Measurements from ENCODE around the gene RAB44. TPM values are rescaled to one million over a fixed set of nuclear protein-coding genes. Genes with fewer than 3 reads are reported as not detected.

The RAB44 gene
- total and polyA plus RNA-seq, 2 experiments from 2014 or later: not detected

- no peaks in the 10 kb centered on the region for H3K36me3 ChIP-seq (replicated peaks; ENCODE audit: insufficient read depth, low read depth)
- H2AFZ ChIP-seq: no peak overlapping the region
- H3K27ac ChIP-seq: no peak overlapping the region
- TF ChIP-seq CTCF (IDR thresholded peaks at IDR 0.05; ENCODE audit: poor library complexity) (no peak), EZH2phosphoT487 (IDR thresholded peaks at IDR 0.05; ENCODE audit: low read depth, severe bottlenecking, unreplicated experiment) (no peak), EZH2 (IDR thresholded peaks at IDR 0.05; ENCODE audit: borderline replicate concordance) (no peak)
- no peaks in the 10 kb centered on the region for H3K79me2 ChIP-seq
- H3K27me3 ChIP-seq: no peaks in the 10 kb centered on the region
- no peaks in the 10 kb centered on the region for H4K20me1 ChIP-seq (ENCODE audit: insufficient read depth, poor library complexity, severe bottlenecking)
- no peaks in the 10 kb centered on the region for H3K9me2 ChIP-seq (replicated peaks; ENCODE audit: insufficient read depth)
- H3K4me3 ChIP-seq: no peak overlapping the region
- WGBS (ENCODE audit: low lambda C conversion rate, missing lambda C conversion rate): 88% methylated on average over 12 of the region's 12 CpGs
- no peaks in the 10 kb centered on the region for H3K9me3 ChIP-seq (ENCODE audit: low read depth)
- no peak for DNase-seq (ENCODE audit: low spot score)
- no peak overlapping the region for H3K4me2 ChIP-seq
- peaks cover 4% of the 10 kb centered on the region for H3K4me1 ChIP-seq (ENCODE audit: insufficient read depth)
Observed at GRCh38 chr6:36731622-36732310, 34.1 kb downstream of the RAB44 start.

DNA sequence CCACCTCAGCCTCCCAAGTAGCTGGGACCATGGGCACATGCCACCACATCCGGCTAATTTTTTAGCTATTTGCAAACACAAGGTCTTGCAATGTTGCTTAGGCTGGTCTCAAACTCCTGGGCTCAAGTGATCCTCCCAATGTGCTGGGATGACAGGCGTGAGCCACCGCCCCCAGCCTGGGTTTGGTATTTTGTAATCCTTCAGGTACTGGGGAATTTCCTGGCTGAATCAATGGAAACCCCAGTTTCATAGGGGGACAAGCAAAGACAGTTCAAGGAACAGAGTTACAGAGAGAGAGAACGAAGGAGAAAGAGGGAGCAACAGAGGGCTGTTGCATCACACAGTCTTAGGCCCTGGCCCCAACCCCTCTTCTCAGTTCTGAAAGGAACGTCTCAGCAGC, 35.7 kb downstream of the RAB44 start:
- no peaks in the 10 kb centered on the region for H4K20me1 ChIP-seq (ENCODE audit: insufficient read depth, poor library complexity, severe bottlenecking)
- no peaks in the 10 kb centered on the region for H3K36me3 ChIP-seq (replicated peaks; ENCODE audit: insufficient read depth, low read depth)
- peaks cover 4% of the 10 kb centered on the region for H3K4me1 ChIP-seq (ENCODE audit: insufficient read depth)
- no peak overlapping the region for H3K27ac ChIP-seq
- no peak overlapping the region for H3K4me3 ChIP-seq
- no peak overlapping the region for H2AFZ ChIP-seq
- no peaks in the 10 kb centered on the region for H3K27me3 ChIP-seq
- H3K9me2 ChIP-seq (replicated peaks; ENCODE audit: insufficient read depth): no peaks in the 10 kb centered on the region
- WGBS (ENCODE audit: low lambda C conversion rate, missing lambda C conversion rate): 93% methylated on average over 5 of the region's 5 CpGs
- no peak for DNase-seq (ENCODE audit: low spot score)
- H3K4me2 ChIP-seq: no peak overlapping the region
- H3K79me2 ChIP-seq: no peaks in the 10 kb centered on the region
- no peaks in the 10 kb centered on the region for H3K9me3 ChIP-seq (ENCODE audit: low read depth)
- TF ChIP-seq EZH2 (IDR thresholded peaks at IDR 0.05; ENCODE audit: borderline replicate concordance): no peak
- TF ChIP-seq EZH2phosphoT487 (IDR thresholded peaks at IDR 0.05; ENCODE audit: low read depth, severe bottlenecking, unreplicated experiment): no peak
- no peak for TF ChIP-seq CTCF (IDR thresholded peaks at IDR 0.05; ENCODE audit: poor library complexity)

GRCh38 chr6:36734486-36735060, 36.9 kb downstream of the RAB44 start:
- 80% methylated on average over 7 of the region's 7 CpGs for WGBS (ENCODE audit: low lambda C conversion rate, missing lambda C conversion rate)
- Histone ChIP-seq H3K9me3 (ENCODE audit: low read depth) (no peaks in the 10 kb centered on the region), H3K4me1 (ENCODE audit: insufficient read depth) (peaks cover 4% of the 10 kb centered on the region), H3K27ac (peak overlapping the region; percentile 44), H3K36me3 (replicated peaks; ENCODE audit: insufficient read depth, low read depth) (no peaks in the 10 kb centered on the region), H3K4me3 (no peak overlapping the region), H3K27me3 (no peaks in the 10 kb centered on the region), H3K9me2 (replicated peaks; ENCODE audit: insufficient read depth) (no peaks in the 10 kb centered on the region), H3K4me2 (peak overlapping the region; percentile 63), H4K20me1 (ENCODE audit: insufficient read depth, poor library complexity, severe bottlenecking) (no peaks in the 10 kb centered on the region), H2AFZ (no peak overlapping the region), H3K79me2 (no peaks in the 10 kb centered on the region)
- TF ChIP-seq EZH2phosphoT487 (IDR thresholded peaks at IDR 0.05; ENCODE audit: low read depth, severe bottlenecking, unreplicated experiment) (no peak), EZH2 (IDR thresholded peaks at IDR 0.05; ENCODE audit: borderline replicate concordance) (no peak), CTCF (IDR thresholded peaks at IDR 0.05; ENCODE audit: poor library complexity) (no peak)
- DNase-seq (ENCODE audit: low spot score): no peak

Measured in hepatocyte (in vitro differentiated cells).